Osteoblast (primary cell): ENCODE measurements around the gene AP1M2. TPM values are rescaled to one million over a fixed set of nuclear protein-coding genes. Genes with fewer than 3 reads are reported as not detected.
"Not testable (repeated sequence)": the region's sequence is repeated elsewhere in the genome, so short reads cannot be mapped to it uniquely, and the experiment has no call there.

Experiments used
- DNase-seq: peaks from one replicate; pipeline ENCODE4 v3.0.0; 2011; ENCODE audit warnings: low spot score, mixed read lengths; ENCODE audit not compliant: insufficient read length; ENCODE audit errors: missing footprints
- H2AFZ ChIP-seq: 2 replicates; pipeline ENCODE4 v1.6.0; 2011; ENCODE audit warnings: mild to moderate bottlenecking, low read length
- H3K27ac ChIP-seq: 2 replicates; pipeline ENCODE4 v1.5.1; 2011; ENCODE audit warnings: mild to moderate bottlenecking, low read depth, low read length, moderate library complexity
- H3K27me3 ChIP-seq: 2 replicates; pipeline ENCODE4 v1.6.0; 2012; ENCODE audit warnings: mild to moderate bottlenecking, control low read depth, inconsistent platforms, low read length, moderate library complexity; ENCODE audit not compliant: insufficient read depth
- H3K36me3 ChIP-seq: 2 replicates; pipeline ENCODE4 v1.5.1; 2011; ENCODE audit warnings: mild to moderate bottlenecking, low read length, control low read depth, moderate library complexity; ENCODE audit not compliant: insufficient read depth
- H3K4me1 ChIP-seq: 2 replicates; pipeline ENCODE4 v1.5.1; 2011; ENCODE audit warnings: mild to moderate bottlenecking, low read length, control low read depth, moderate library complexity; ENCODE audit not compliant: insufficient read depth
- H3K4me2 ChIP-seq: 2 replicates; pipeline ENCODE4 v1.6.0; 2011; ENCODE audit warnings: mild to moderate bottlenecking, low read length; ENCODE audit not compliant: insufficient read depth
- H3K4me3 ChIP-seq: fragments of 200-600 bp; sonication (generic); 3 replicates; pipeline ENCODE4 v1.5.1; 2012; ENCODE audit warnings: mild to moderate bottlenecking, low read length, inconsistent platforms; ENCODE audit not compliant: insufficient read depth
- H3K79me2 ChIP-seq: 2 replicates; pipeline ENCODE4 v1.6.0; 2012; ENCODE audit warnings: mild to moderate bottlenecking, low read length, control low read depth, inconsistent platforms; ENCODE audit not compliant: insufficient read depth
- H3K9me3 ChIP-seq: 2 replicates; pipeline ENCODE4 v1.5.1; 2011; ENCODE audit warnings: low read depth, low read length, control low read depth
- H4K20me1 ChIP-seq: 2 replicates; pipeline ENCODE4 v1.6.0; 2012; ENCODE audit warnings: mild to moderate bottlenecking, low read length, control low read depth; ENCODE audit not compliant: insufficient read depth
- CTCF ChIP-seq: IDR thresholded peaks from 2 replicates; pipeline ENCODE4 v1.5.1; 2011; ENCODE audit warnings: mild to moderate bottlenecking, low read depth, low read length, moderate library complexity; ENCODE audit errors: extremely low read depth
- total RNA-seq: library from RNA; depleted of rRNA; stranded (reverse); fragments of >200 nt; gene quantifications from 2 replicates; pipeline ENCODE4 v1.2.3, GENCODE V29; 2012

The AP1M2 gene
- total RNA-seq, 1 donor = 0.72 TPM

DNA sequence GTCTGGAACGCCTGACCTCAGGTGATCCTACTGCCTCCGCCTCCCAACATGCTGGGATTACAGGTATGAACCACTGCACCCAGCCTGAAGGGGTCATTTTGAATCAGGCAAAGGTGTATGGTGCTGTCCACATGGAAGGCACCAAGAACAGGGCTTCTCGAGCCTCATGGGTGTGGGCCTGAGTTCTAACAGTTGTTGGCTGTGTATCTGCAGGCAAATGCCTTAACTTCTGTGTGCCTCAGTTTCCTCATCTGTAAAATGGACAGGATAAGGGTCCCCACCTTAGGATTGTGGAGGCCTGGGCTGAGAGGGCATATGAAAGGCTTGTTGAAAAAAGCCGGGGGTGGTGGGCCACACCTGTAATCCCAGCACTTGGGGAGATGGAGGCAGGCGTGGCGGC is 9.2 kb downstream of the AP1M2 start:
- Histone ChIP-seq H3K4me2 (no peak overlapping the region), H4K20me1 (no peaks in the 10 kb centered on the region), H3K4me3 (no peak overlapping the region), H3K27ac (no peak overlapping the region), H2AFZ (no peak overlapping the region), H3K79me2 (no peaks in the 10 kb centered on the region), H3K36me3 (no peaks in the 10 kb centered on the region), H3K27me3 (no peaks in the 10 kb centered on the region), H3K9me3 (no peaks in the 10 kb centered on the region), H3K4me1 (no peaks in the 10 kb centered on the region)
- TF ChIP-seq CTCF = no peak
- DNase-seq = no peak

DNA sequence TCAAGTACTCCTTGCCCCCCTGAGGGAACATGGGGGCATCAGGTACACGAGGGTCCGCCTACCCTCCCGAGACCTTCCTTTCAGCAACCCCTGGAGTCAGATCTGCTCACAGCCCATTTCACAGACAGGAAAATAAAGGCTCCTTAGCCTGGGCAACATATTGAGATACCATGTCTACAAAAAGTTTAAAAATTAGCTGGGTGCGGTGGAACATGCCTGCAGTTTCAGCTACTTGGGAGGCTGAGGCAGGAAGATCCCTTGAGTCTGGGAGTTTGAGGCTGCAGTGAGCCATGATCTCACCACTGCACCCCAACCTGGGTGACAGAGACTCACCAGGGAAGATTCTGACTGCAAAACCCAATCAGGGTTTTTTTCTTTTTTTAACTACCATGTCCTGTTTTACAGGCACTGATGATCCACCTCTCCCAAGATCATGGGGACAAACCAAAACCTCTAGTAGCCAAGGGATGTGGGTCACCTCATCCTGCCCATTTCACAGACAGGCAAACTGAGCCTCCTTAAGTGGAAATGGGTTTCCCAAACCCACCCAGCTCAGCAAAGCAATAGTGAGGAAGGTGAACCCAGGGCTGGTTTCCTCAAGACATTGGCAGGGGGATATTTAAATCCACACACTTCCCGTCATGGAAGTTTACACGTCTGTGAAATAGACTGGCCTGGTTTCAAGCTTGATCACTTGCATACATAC is 11.9 kb downstream of the AP1M2 start:
- Histone ChIP-seq H3K79me2 (no peaks in the 10 kb centered on the region), H3K36me3 (no peaks in the 10 kb centered on the region), H3K27ac (no peak overlapping the region), H2AFZ (no peak overlapping the region), H4K20me1 (no peaks in the 10 kb centered on the region), H3K4me2 (no peak overlapping the region), H3K27me3 (no peaks in the 10 kb centered on the region), H3K9me3 (no peaks in the 10 kb centered on the region), H3K4me3 (no peak overlapping the region), H3K4me1 (no peaks in the 10 kb centered on the region)
- DNase-seq = peak; percentile 48
- TF ChIP-seq CTCF = no peak

DNA sequence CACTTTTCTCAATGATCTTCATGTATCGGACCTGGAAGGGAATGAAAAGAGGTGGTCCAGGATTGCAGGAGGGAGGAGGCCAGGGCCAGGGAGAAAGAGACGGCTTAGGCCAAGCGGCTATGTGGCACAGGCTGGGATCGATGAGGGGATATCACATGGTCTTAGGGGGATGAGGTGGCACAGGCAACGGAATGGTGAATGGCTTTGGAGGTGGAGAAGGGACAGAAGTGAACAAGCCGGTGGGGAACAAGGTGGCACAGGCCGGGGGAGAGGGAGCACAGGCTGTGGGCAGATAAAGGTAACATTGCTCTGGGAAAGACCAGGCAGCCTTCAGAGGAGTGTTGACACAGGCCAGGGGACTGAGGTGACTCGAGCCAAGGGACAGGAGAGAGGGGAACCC is 12.7 kb downstream of the AP1M2 start:
- no peaks in the 10 kb centered on the region for H3K9me3 ChIP-seq
- no peak overlapping the region for H3K4me3 ChIP-seq
- TF ChIP-seq CTCF = no peak
- no peaks in the 10 kb centered on the region for H4K20me1 ChIP-seq
- no peaks in the 10 kb centered on the region for H3K27me3 ChIP-seq
- no peaks in the 10 kb centered on the region for H3K36me3 ChIP-seq
- H2AFZ ChIP-seq = no peak overlapping the region
- H3K27ac ChIP-seq = no peak overlapping the region
- peaks cover 3% of the 10 kb centered on the region for H3K4me1 ChIP-seq
- no peaks in the 10 kb centered on the region for H3K79me2 ChIP-seq
- no peak overlapping the region for H3K4me2 ChIP-seq
- DNase-seq = no peak

DNA sequence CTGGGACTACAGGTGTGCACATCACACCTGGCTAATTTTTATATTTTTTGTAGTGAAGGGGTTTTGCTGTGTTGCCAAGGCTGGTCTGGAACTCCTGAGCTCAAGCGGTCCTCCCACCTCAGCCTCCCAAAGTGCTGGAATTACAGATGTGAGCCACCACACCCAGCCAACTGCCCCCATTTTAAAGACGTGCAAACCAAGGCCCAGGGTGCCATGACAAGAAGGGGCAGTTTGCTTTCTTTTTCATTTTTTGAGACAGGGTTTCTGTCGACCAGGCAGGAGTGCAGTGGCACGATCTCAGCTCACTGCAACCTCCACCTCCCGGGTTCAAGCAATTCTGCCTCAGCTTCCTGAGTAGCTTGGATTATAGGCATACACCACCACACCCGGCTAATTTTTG is 13.3 kb downstream of the AP1M2 start:
- not testable (repeated sequence) for H3K27me3 ChIP-seq, H3K4me1 ChIP-seq, H3K79me2 ChIP-seq, H2AFZ ChIP-seq, H3K36me3 ChIP-seq, H3K4me3 ChIP-seq, H4K20me1 ChIP-seq, DNase-seq, H3K4me2 ChIP-seq, H3K9me3 ChIP-seq, H3K27ac ChIP-seq
